A549 (cell line): ENCODE data around the gene PPP2R3B. TPM values are rescaled to one million over a fixed set of nuclear protein-coding genes. Genes with fewer than 3 reads are reported as not detected.

Experiments used
- ATAC-seq, 2 experiments: fragments of 200-7000 bp in 1 of 2; fragments of >200 bp in 1 of 2; cut with Nextera tagmentation in 1 of 2; cut with Tn5 transposase in 1 of 2; 3 replicates each; pipeline versions ENCODE4 v1.8.0 to v1.9.1; 2018 to 2020; ENCODE audit warnings: mild to moderate bottlenecking in 1 of 2, moderate library complexity in 1 of 2
- CTCF ChIA-PET: fragments of 300-600 bp; sonication (Branson Sonifier 250); formaldehyde crosslinking; extraction: SDS; loops from one replicate; lab custom pipeline; 2021; ENCODE audit warnings: antibody characterized with exemption, inconsistent platforms; lab: Yijun Ruan, JAX
- POLR2A ChIA-PET: fragments of 350-600 bp; formaldehyde crosslinking; extraction: SDS; loops from one replicate; lab custom pipeline; 2021; ENCODE audit warnings: antibody characterized with exemption, inconsistent platforms; lab: Yijun Ruan, JAX
- DNase-seq, 2 experiments: peaks; one replicate each; pipeline versions ENCODE4 v3.0.0 to v3.0.0-alpha.2; 2011 to 2016; ENCODE audit warnings: low read depth in 1 of 2, low spot score in 1 of 2
- FAIRE-seq: peaks from 2 replicates; lab custom pipeline; 2011; peaks lifted over from hg19 to GRCh38; lab: Jason Lieb, UNC
- H3K27ac ChIP-seq, 2 experiments: fragments of >200 bp; sonication (Bioruptor Twin); formaldehyde crosslinking; 3 replicates each; pipeline ENCODE4 v1.5.1; 2016 to 2017
- H3K4me1 ChIP-seq: fragments of >200 bp; sonication (Bioruptor Twin); formaldehyde crosslinking; 3 replicates; pipeline ENCODE4 v1.6.1; 2016
- H3K4me2 ChIP-seq: fragments of >200 bp; sonication (Bioruptor Twin); formaldehyde crosslinking; 3 replicates; pipeline ENCODE4 v1.6.1; 2016
- H3K4me3 ChIP-seq: fragments of >200 bp; sonication (Bioruptor Twin); formaldehyde crosslinking; 3 replicates; pipeline ENCODE4 v1.5.1; 2016
- H3K9me3 ChIP-seq: fragments of >200 bp; sonication (Bioruptor Twin); formaldehyde crosslinking; 3 replicates; pipeline ENCODE4 v1.6.1; 2016
- ATOH8 ChIP-seq: fragments of 250-450 bp; sonication (Bioruptor Pico); IDR thresholded peaks from 2 replicates; pipeline ENCODE4 v1.5.0; 2020; ENCODE audit warnings: low read depth, mild to moderate bottlenecking, moderate library complexity
- BHLHE40 ChIP-seq: IDR thresholded peaks from 2 replicates; pipeline ENCODE4 v1.6.1; 2012; ENCODE audit warnings: low read depth, low read length, inconsistent platforms
- CEBPB ChIP-seq, 2 experiments: fragments of >200 bp in 1 of 2; sonication (Bioruptor Twin) in 1 of 2; formaldehyde crosslinking in 1 of 2; IDR thresholded peaks; 2 replicates each; pipeline ENCODE4 v1.6.1; 2012 to 2016
- CHD2 ChIP-seq: fragments of 150-350 bp; IDR thresholded peaks from 2 replicates; pipeline ENCODE4 v1.6.1; 2014; ENCODE audit warnings: low read length; ENCODE audit not compliant: partially characterized antibody
- CTCF ChIP-seq: fragments of >200 bp; sonication (Bioruptor Twin); formaldehyde crosslinking; IDR thresholded peaks from 3 replicates; pipeline ENCODE4 v1.5.1; 2016
- EHMT2 ChIP-seq: fragments of 200-600 bp; sonication (generic); IDR thresholded peaks from 2 replicates; pipeline ENCODE4 v1.6.1; 2016; ENCODE audit warnings: antibody characterized with exemption, low read depth, mild to moderate bottlenecking, moderate library complexity
- ELK1 ChIP-seq: fragments of 150-350 bp; IDR thresholded peaks from 2 replicates; pipeline ENCODE4 v1.6.1; 2014; ENCODE audit warnings: low read depth, mild to moderate bottlenecking, low read length
- FOXS1 ChIP-seq: fragments of 250-450 bp; sonication (Bioruptor Pico); IDR thresholded peaks from 2 replicates; pipeline ENCODE4 v1.5.0; 2020; ENCODE audit warnings: mild to moderate bottlenecking, moderate library complexity
- HES2 ChIP-seq: fragments of >200 bp; sonication (Bioruptor Twin); formaldehyde crosslinking; IDR thresholded peaks from 2 replicates; pipeline ENCODE4 v1.6.1; 2016
- HOXB5 ChIP-seq: fragments of 250-450 bp; sonication (Bioruptor Pico); IDR thresholded peaks from 2 replicates; pipeline ENCODE4 v1.5.0; 2020; ENCODE audit warnings: mild to moderate bottlenecking, moderate library complexity
- MAFK ChIP-seq: fragments of 450-650 bp; IDR thresholded peaks from 2 replicates; pipeline ENCODE4 v1.6.1; 2014; ENCODE audit not compliant: partially characterized antibody
- NFE2L2 ChIP-seq: fragments of 150-350 bp; conservative IDR thresholded peaks from 2 replicates; pipeline ENCODE4 v1.6.1; 2014; ENCODE audit warnings: low read length
- NR3C1 ChIP-seq: fragments of >200 bp; sonication (Bioruptor Twin); formaldehyde crosslinking; IDR thresholded peaks from 3 replicates; pipeline ENCODE4 v1.6.1; 2017
- POLR2AphosphoS2 ChIP-seq: conservative IDR thresholded peaks from 2 replicates; pipeline ENCODE4 v1.6.1; 2012; ENCODE audit warnings: low read length, improper control_type of control experiment, inconsistent platforms
- RARB ChIP-seq: fragments of 250-450 bp; sonication (Bioruptor Pico); IDR thresholded peaks from 2 replicates; pipeline ENCODE4 v1.8.0; 2021; ENCODE audit warnings: mild to moderate bottlenecking, moderate library complexity
- RCOR1 ChIP-seq: fragments of 150-350 bp; IDR thresholded peaks from 2 replicates; pipeline ENCODE4 v1.6.1; 2014; ENCODE audit warnings: antibody characterized with exemption, low read length, low read depth
- TFCP2L1 ChIP-seq: fragments of 250-450 bp; sonication (Bioruptor Pico); IDR thresholded peaks from 2 replicates; pipeline ENCODE4 v1.5.0; 2021; ENCODE audit warnings: mild to moderate bottlenecking
- TP53 ChIP-seq: fragments of 250-450 bp; sonication (Bioruptor Pico); IDR thresholded peaks from 2 replicates; pipeline ENCODE4 v1.5.0; 2021; ENCODE audit warnings: mild to moderate bottlenecking, moderate library complexity
- ZC3H11A ChIP-seq: fragments of 450-650 bp; IDR thresholded peaks from 2 replicates; pipeline ENCODE4 v1.6.1; 2014; ENCODE audit warnings: antibody characterized with exemption, mild to moderate bottlenecking
- ZNF302 ChIP-seq: fragments of 250-450 bp; sonication (Bioruptor Pico); IDR thresholded peaks from 2 replicates; pipeline ENCODE4 v1.9.0; 2021; ENCODE audit warnings: inconsistent platforms, mild to moderate bottlenecking, moderate library complexity
- ZSCAN20 ChIP-seq: fragments of 250-450 bp; sonication (Bioruptor Pico); IDR thresholded peaks from 2 replicates; pipeline ENCODE4 v1.8.0; 2022; ENCODE audit warnings: mild to moderate bottlenecking, moderate library complexity
- WGBS: methylation state at CpG from one replicate; pipeline ENCODE4 v1.1.6; 2017; ENCODE audit errors: missing lambda C conversion rate; 5-methylcytosine and 5-hydroxymethylcytosine counted together
- polyA plus RNA-seq, 4 experiments: library from polyadenylated mRNA; depleted of rRNA in 3 of 4; stranded (reverse); fragments of >200 nt; fragmentation: RNase III in 1 of 4; extraction: RNeasy Plus Mini Kit Qiagen cat#74134 plus additional on column Dnase treatment in 1 of 4; gene quantifications; 2 replicates in 3 of 4; 3 replicates in 1 of 4; pipeline ENCODE4 v1.2.3, GENCODE V29; 2011 to 2017
- TF ChIP-seq, protein P1 (sequence below): IDR thresholded peaks from 2 replicates; pipeline ENCODE4 v1.6.1; 2012

The PPP2R3B gene
- polyA plus RNA-seq, 2 of the 4 experiments (the other 2 are of a cell fraction), result 12.6 to 29.6 TPM

DNA sequence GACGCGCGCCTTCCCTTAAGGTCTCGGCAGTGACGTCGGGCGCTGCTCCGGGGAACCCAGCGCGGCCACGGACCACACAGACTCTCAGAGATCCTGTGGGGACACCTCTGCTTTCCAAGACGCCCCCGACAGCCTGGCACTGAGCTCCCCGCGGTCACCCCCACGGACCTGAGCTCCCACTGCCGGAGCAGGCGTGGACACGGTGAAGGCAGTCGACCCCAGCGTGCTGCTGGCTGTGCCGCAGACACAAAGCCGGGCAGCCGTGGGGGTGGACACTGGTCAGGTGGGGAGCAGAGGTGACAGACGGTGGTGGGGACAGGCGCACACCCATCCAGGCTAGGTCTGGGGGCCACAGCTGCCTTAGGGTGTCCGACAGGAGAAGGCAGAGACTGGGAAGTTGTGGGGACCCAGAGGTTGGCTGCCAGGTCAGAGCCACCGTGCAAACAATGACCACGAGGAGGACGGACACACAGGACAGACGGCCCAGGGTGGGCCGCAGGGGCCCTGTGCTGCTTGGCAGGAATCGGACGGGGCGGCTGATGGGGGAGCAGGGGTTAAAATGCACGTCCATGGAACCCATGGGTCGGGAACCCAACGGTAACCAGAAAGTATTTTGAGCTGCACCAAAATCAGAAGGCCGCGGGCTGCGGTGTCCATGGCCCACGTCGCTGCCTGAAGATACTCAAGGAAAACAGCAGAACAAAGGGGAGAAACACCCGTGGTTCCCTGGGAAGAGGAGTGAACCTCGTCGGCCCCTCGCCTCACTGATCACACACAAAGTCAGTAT, 51.5 kb downstream of the PPP2R3B start:
- 86% methylated on average over 32 of the region's 47 CpGs for WGBS
- Histone ChIP-seq H3K27ac (no peak overlapping the region), H3K9me3 (no peaks in the 10 kb centered on the region), H3K4me1 (peaks cover 5% of the 10 kb centered on the region; the same call in 1 of the 3 replicates), H3K4me3 (no peak overlapping the region), H3K4me2 (no peak overlapping the region)
- TF ChIP-seq TP53 (CRISPR knock-in tag), result no peak
- no peak for TF ChIP-seq HOXB5
- TF ChIP-seq NR3C1, result no peak
- TF ChIP-seq ATOH8 (CRISPR knock-in tag), result no peak
- TF ChIP-seq ZC3H11A, result no peak
- no peak for TF ChIP-seq NFE2L2
- no peak for TF ChIP-seq MAFK
- no peak for TF ChIP-seq ZNF302 (CRISPR knock-in tag)
- no peak for TF ChIP-seq RCOR1
- no peak for TF ChIP-seq HES2
- no peak for TF ChIP-seq CHD2
- no peak for TF ChIP-seq EHMT2
- no peak for TF ChIP-seq BHLHE40
- TF ChIP-seq CEBPB (IDR thresholded peaks at IDR 0.05), result no peak
- DNase-seq (no peak), ATAC-seq (no peak), FAIRE-seq (no peak)
- CTCF ChIA-PET, result no interaction called here
- POLR2A ChIA-PET, result no interaction called here

DNA sequence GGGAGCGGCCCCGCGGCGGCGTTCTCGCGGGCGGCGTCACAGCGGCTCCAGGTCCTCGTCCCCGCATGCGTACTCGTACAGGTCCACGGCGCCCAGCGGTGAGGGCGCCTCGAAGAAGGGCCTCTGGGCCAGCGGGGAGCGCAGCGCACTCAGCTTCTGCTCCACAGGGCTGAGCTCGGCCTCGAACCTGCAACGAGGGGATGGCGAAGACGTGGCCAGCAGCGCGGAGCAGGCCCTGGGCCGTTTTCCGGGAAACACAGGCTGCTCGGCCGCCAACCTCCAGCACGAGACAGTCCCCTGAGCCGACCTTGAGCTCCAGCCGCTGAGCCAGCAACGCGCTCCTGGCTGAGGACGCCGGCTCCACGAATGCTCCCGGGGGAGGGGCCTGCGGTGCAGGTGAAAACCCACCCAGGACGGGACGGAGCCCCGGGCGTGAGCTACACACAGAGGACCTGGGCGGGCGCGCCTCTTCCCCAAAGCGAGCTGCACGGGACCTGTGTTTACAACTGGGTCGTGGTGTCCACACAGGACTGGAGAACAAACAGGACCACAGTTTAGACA, 52.3 kb downstream of the PPP2R3B start:
- H3K4me3 ChIP-seq, result no peak overlapping the region
- no peaks in the 10 kb centered on the region for H3K9me3 ChIP-seq
- peaks cover 5% of the 10 kb centered on the region; the same call in 1 of the 3 replicates for H3K4me1 ChIP-seq
- no peak overlapping the region for H3K4me2 ChIP-seq
- FAIRE-seq (no peak), DNase-seq (no peak), ATAC-seq (no peak)
- 91% methylated on average over 50 of the region's 53 CpGs for WGBS
- H3K27ac ChIP-seq, result no peak overlapping the region
- ChIA-PET POLR2A (no interaction called here), CTCF (no interaction called here)
- TF ChIP-seq ZSCAN20 (CRISPR knock-in tag) (no peak), ELK1 (no peak), BHLHE40 (no peak)

DNA sequence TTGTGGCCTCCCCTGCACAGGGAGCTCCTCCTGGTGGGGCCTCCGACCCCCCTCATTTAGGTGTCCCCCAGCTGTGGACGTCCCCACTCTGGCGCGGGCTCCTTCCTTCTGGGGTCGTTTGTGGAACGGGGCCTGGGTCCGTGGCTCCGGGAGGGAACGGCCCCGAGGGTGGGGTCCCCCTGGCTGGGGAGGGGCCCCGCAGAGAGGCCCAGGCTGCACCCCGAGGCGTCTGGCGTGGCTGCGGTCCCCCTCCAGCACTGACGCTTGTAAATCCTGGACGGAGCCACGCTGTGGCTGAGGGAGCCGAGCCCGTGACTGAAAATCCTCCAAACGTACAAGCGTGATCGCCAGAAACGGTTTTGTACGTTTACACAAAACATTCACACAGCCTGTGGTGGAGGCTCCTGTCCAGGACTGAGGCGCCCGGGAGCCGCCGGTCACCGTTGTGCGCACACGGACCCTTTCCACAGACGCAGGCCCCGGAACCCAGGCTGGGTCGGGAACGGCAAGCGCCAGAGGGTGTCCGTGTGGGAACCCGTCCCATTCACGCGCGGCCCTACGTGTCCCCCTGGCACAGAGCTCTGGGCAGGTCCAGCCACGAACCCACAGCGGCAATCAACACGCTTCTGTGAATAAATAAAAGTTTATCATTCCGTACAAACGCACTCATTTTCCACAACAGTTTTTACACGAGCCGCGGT, 52.9 kb downstream of the PPP2R3B start:
- no peak for FAIRE-seq
- TF ChIP-seq BHLHE40, result no peak
- TF ChIP-seq TP53 (CRISPR knock-in tag), result no peak
- TF ChIP-seq HES2, result no peak
- no peak for TF ChIP-seq FOXS1 (CRISPR knock-in tag)
- TF ChIP-seq RARB (CRISPR knock-in tag), result no peak
- TF ChIP-seq, protein P1, sequence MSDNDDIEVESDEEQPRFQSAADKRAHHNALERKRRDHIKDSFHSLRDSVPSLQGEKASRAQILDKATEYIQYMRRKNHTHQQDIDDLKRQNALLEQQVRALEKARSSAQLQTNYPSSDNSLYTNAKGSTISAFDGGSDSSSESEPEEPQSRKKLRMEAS, result no peak
- no peak for TF ChIP-seq TFCP2L1 (CRISPR knock-in tag)
- no peak for TF ChIP-seq ATOH8 (CRISPR knock-in tag)
- TF ChIP-seq CTCF, result no peak
- TF ChIP-seq POLR2AphosphoS2, result no peak
- no peak for TF ChIP-seq MAFK

More for the DNA sequence above, 52.9 kb downstream of the PPP2R3B start:
- Histone ChIP-seq H3K4me3 (no peak overlapping the region), H3K27ac (no peak overlapping the region), H3K4me1 (peaks cover 5% of the 10 kb centered on the region; the same call in 1 of the 3 replicates), H3K9me3 (no peaks in the 10 kb centered on the region), H3K4me2 (no peak overlapping the region)
- POLR2A ChIA-PET, result no interaction called here
- WGBS, result 92% methylated on average over 50 of the region's 51 CpGs
- CTCF ChIA-PET, result no interaction called here
- ATAC-seq (no peak), DNase-seq (no peak)
